NCI-H2227 treated with DMSO at 0.1 percent for 48 hours (cell line): ENCODE measurements around the gene PRKAA1.

Experiments used
- DNase-seq: peaks from one replicate; lab custom pipeline; 2025; lab: John Stamatoyannopoulos, UW

The PRKAA1 gene

DNA sequence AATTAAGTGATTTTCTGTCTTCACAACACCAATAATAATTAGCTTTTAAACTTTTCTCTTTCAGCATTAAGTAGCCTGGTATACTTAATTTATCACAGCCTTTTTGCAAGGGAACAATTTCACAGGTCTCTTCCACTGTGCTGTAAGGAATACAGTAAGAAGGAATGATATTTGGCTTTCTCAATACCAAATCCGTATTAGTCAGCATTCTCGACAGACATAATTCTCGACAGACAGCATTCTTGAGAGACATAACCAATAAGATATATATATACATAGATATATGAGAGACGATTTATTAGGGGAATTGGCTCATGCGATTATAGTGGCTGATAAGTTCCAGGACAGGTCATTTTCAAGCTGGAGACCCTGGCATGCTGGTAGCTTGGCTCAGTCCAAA, 18.0 kb downstream of the PRKAA1 start:
- DNase-seq, result no peak

DNA sequence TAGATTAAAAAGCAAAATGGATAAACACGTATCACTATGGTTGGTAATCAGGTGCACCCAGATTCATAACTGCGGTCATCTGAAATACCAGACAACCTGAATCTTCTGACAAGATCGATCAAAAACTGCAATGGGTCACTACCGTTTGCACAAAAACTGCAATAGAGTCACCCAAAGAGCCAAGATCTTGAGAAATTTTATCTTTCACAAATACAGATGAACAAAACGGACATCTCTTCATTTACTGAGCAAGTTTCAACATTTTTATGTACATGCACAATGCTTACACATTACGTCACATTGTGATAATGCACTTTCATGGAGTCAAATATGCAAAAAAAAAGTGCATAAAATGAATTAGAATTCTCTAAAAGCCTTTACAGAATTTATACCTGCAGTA, 18.6 kb downstream of the PRKAA1 start:
- DNase-seq, result no peak

DNA sequence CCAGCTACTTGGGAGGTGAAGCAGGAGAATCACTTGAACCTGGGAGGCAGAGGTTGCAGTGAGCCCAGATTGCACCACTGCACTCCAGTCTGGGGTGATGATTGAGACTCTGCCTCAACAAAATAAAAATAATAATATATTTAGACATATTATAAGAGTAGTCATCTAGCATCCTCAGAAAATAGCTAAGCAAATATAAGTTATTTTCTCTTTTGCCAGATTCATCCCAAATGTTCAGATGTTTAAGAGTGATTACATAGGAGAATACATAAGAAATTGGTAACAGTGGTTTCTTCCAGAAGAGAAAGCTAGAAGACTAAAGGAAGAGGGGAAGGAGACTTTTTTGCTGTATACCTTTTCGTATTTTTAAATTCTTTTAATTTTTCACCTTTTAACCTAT, 20.0 kb downstream of the PRKAA1 start:
- no peak for DNase-seq

DNA sequence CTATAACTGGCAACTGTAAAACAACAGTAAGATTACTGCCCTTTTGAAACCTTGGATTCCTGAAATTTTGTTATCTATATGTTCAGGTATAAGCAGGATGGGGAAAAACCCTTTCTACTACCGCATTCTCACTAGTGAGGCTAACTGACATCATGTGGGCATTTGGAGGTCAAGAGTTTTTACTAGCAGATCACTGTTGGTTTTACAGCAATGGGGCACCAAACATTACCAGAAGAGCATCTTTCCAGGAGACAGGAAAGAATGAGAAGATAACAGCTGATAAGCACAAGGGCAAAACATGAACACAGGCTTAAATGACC, 21.6 kb downstream of the PRKAA1 start:
- DNase-seq, result no peak

DNA sequence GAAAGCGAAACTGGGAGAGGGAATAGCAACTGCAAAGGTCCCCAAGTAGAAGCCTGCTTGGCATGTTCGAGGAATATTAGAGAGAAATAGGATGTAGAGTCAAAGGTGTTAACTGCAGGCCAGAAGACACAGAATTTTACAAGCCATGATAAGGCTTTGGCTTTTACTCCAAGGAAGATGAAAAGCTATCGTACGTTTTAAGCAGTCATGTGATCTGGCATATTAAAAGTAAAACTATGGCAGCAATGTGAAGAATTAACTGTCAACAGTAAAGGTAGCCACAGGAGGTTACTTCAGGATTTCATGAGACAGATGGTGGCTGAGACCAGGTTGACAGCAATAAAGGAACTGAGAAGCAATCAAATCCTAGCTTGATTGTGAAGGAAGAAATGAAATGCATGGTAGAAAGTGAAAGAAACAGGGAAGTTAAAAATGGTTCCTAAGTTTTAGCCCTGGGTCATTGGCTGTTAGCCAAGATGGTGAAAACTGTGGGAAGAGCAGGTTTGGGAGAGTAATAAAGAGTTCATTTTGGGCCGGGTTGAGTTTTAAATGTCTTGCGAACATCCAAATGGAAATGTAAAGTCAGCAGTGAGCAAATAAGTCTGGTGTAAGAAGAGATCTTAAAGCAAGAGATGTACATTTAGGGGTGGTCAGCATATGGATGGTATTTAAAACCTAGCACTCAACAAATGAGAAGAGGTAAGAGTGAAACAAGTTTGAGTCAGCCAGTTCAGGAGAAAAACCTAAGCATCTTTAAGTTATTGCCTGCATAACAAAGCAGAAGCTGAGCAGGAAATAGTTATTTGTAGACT, 22.1 kb downstream of the PRKAA1 start:
- DNase-seq, result no peak

DNA sequence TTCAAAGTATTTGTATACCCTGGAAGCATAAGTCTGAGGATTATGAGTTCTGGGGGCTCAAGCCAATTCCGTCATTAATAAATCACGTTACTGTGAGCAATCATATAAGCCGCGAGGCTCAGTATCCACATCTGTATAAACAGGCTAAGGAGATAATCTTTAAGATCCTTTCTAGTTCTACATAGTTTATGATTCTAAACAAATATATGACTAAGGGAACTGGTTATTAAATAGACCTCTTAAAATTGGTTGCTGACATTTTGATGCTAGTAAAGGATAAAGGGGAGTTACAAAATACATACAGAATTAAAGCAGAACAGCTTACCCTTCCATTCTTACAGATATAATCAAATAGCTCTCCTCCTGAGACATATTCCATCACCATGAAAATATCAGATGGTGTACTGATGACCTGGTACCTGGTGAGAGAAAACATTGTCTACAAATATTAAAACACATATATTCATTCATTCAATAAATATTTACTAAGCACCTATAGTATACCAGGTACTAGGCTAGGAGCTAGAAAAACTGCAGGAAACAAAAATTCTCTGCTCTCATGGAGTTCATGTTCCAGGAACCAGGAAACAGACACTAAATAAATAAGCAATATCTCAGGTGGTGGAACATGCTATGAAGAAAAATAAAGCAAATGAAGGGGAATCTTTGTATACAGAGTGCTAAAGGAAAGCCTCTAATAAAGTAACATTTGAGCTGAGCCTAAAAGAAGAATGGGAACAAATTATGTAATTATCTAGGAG, 22.9 kb downstream of the PRKAA1 start:
- no peak for DNase-seq

DNA sequence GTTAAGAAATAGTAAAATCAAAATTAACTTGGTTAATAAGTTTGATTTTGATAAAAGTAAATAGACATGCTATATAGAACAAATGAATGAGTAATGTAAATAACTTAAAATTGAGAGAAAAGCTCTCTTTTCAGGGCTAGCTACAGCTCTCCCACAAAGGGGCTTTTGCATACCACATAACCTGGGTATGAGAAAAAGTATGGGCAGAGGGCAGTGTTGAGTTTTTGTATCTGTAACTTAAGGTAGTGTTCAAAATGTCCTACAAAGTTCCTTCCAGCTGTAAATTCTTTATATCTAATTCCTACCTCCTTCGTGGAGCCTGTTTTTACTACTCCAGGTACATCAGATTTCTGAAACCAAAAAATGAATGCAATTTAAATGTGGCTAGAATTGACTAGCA, 23.6 kb downstream of the PRKAA1 start:
- no peak for DNase-seq

DNA sequence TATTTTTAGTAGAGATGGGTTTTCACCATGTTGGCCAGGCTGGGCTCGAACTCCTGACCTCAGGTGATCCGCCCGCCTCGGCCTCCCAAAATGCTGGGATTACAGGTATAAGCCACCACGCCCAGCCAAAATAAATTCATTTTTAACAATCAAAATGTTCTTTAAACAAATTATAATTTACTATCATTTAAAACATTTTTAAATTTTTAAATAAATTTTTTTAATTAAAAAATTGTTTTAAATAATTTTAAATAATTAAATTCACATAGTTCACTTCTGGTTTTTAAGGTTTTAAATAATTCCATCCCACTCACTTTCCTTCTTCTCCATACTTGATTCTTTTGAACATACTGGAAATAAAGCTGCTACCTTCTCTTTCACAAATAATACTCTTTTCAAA, 27.4 kb downstream of the PRKAA1 start:
- no peak for DNase-seq

DNA sequence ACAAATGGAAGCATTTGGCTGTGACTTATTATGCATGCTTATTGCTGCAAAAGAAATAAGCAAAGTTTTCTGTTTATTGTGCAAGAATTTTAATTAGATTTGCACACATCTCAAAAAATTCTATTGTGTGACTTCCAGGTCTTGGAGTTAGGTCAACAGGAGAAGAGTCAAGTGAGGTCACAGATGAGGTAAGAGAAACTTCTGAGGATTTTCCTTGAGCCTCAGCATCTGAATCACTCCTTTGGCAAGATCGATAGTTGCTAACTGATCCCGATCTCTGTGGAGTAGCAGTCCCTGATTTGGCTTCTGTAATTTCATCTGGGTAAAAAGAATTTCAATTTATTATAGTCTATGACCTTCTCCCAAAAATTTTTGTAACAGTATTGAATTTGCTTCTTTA, 35.5 kb downstream of the PRKAA1 start:
- no peak for DNase-seq

DNA sequence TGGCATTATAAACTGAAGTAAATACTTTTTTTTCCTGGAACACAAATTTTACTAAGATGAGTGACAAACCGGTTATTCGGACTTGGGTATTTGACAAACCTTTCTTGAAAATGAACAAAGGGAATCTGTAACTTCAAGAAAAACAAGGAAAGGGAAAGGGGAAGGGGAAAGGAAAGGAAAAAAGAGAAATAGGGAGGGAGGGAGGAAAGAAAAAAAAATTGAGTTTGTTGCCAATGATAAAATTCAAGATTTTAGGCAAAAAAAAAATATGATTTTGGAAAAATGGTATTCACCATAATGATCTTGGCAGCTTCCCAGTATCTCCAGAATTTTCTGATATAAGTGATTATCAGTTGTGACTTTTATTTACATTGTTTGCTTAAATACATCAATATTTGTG, 40.8 kb downstream of the PRKAA1 start:
- no peak for DNase-seq

DNA sequence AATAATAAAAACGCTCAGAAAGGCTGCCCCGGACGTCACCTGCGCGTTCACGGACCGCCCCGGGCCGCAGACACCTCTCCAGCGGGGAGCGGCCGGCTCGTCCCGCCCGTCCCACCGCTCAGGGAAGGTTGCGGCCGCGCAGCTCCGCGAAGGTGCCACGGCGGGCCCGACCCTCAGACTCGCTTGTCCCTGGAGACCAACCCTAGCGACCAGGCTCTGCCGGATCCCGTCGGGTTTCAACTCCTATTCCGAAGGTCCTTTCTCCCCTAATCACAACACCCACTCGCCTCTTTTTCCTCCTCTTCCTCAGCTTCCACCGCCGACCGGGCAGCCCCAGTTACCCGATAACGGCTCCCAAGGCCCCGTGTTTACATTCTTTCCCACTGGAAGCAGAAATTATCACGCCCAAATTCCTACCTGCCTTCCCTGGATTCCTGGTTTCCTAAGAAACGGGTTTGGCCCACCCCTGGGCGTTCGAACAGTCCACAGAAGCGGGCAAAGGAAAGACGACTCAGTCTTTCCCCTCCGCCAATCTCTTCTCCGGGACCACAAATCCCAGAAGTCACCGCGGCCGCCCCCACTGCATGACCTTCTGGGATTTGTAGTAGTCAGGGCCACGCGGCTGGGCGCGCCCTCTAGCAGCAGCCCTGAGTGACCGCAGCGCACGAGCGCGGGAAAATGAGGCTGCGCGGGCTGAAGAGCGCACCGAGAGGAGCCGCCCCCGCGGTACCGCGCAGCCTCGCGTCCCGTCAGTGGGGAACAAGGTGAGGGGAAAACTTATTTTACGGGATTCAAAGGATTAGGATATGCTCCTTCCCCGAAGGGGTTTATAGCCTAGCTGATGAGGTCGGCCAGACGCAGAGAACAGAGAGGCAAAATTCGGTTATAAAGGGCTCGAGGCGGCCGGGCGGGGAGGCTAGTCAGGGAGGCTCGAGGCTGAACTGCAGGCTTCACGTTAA, 42.5 kb downstream of the PRKAA1 start, which contains the start of gene TTC33:
TSS of gene TTC33 (minus strand) at position 555 of the 959 bp plus-strand sequence. CDS start 8,943 bp downstream, outside the sequence.
- DNase-seq, result peak; percentile 94

DNA sequence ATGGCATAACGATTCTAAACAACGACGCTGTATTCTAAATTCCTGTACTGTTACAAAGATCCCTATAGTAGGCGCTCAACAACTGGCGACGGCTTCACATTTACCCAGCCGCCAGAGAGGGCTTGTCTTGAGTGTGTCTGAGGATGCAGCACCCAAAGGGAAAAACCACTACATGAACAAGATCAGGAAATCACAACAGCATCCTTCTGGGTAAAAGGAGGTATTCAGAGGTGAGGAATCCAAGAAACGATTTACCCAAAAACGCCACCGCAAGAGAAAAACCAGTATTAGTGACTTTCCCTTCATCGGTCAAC, 43.1 kb downstream of the PRKAA1 start:
- peak; percentile 87 for DNase-seq

DNA sequence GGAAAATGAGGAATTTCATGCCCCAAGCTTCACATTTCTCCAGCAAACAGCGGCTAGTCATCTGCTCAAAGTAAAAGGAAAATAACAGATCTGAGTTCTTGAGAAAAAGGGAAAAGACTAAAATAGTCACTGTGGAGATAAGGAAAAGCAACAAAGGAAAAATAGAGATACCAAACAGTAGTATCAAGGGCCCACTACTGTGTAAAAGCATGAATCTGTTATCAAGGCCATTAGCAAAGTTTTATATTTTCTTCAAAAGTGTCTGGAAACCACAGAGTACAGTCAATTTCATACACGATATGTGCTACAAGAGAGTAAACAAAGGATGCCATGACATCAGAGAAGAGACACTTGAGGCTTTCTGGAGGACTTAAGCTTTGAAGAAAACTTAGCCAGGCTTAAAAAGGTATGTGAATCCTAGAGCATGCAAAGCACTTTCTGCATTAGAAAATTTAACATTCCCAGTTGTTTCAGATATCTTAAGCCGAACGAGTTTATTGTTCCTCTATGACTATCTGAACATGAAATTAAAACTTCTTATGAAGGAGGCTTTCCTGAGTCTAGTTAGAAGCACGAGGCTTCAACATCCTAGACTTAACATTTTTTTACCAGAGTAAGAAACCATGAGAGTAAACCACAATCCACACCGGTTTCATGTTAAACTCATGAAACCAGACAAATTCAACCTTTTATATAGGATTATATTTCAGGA, 43.6 kb downstream of the PRKAA1 start:
- no peak for DNase-seq

DNA sequence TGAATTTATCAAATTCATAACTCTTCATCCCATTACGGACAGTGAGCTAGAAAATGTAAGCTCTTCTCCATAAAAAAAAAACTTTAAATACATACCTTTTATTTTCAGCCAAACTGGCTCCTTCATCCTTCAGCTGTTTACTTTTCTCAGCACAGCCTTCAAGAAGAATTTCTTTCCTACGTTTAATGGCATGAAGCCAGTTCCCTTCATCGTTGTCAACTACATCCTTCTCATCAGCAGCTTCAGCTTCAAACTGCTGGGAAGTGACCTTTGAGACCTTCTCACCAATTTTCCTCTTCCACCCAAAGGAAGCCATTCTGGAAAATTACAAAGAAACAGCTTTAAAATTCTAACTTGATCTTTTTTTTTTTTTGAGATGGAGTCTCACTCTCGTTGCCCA, 51.5 kb downstream of the PRKAA1 start:
- peak; percentile 16 for DNase-seq

DNA sequence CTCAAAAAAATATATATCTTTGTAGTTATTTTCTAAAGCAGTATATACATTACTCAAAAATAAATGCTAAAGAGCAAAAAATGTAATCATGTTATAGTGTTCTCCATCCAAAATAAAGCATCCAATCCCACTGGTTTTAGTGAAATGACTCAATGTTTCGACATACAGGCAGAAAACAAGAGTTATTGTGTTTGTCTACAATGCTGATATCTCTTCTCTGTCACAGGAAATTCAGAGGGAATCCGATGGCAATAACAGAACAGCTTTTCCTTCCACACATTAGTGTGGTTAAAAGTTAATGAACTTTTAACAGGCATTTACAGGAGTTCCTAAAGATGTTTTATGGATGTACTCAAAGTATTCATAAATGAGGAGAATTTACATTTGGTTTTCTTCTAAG, 54.4 kb downstream of the PRKAA1 start:
- no peak for DNase-seq

DNA sequence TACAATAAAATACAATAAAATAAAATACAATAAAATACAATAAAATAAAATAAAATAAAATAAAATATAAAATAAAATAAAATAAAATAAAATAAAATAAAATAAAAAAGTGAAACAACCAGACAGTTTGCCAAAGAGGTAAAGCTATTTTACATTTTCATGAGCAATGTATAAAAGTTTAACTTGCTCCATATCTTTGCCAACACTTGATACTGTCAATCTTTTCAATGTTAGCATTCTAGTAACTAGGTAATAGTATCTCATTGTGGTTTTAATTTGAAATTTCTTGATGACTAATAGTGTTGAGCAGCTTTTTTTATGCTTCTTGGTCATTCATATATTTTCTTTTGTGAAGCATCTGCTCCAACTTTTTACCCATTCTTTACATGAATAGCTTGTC, 59.7 kb downstream of the PRKAA1 start:
- no peak for DNase-seq

DNA sequence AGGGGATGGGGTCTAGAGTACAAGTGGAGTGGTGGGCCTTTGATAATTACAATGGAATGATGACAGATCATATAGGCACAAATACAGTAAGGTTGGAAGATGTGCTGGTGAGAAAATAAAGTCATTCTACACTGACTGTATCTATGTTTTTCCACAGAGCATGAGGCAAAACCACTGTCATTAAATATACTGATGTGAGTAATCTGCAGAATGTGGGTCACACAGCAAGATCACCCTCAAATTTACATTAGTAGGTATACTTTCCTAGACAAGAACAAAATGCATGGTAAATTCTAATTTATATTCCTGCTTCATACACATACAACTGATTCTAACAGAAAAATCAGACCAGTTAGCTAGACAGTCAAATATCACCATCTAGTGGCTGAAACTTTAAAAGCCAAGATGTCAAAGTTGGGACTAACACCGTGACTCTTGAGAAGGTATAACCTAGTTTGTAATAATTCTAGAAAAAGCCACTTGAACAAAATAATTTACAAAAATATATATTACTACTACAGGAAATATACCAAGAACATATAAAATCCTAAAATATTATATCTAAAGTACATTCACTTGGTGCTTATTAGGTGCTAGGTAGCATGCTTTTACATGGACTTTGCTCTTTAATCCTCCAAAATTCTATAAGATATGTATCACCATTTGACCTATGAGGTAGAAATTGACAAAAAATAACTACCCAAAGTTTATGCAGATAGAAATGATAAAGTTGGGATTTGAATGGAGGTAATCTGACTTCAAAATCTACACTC, 61.9 kb downstream of the PRKAA1 start:
- peak; percentile 48 for DNase-seq

DNA sequence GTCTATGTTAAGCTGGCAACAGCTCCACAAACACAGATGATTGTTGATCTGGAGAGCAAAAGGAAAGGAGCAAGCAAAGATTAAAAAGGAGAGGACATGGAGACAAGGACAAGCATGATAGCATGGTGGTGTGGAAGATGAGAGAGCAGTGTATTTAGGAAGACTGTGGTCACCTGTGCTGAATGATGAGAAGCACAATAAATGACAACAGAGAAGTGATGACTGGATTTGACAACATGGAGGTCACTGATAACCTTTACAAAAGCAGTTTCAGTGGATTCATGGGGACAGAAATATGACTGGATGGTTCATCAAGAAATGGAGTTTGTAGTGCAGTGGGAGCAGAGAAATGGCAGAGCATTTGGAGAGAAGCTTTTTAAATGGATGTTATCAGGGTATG, 62.6 kb downstream of the PRKAA1 start:
- no peak for DNase-seq

DNA sequence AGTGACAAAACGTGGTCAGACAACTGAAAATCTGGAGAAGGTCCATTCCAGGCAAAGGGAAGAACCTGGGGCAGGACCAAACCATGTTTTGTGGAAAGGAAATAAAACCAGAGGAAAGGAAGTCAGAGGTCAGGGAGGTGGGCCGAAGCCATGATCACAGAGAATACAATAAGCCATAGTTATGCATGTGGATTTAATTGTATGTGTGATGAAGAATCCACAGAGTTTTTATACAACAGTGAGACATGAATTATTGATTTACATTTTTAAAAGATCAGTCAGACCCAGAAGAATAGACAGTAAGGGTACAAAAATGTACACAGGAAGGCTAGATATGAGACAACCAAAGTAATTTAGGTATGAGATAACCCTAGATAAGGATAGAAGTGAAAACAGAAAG, 63.2 kb downstream of the PRKAA1 start:
- no peak for DNase-seq

DNA sequence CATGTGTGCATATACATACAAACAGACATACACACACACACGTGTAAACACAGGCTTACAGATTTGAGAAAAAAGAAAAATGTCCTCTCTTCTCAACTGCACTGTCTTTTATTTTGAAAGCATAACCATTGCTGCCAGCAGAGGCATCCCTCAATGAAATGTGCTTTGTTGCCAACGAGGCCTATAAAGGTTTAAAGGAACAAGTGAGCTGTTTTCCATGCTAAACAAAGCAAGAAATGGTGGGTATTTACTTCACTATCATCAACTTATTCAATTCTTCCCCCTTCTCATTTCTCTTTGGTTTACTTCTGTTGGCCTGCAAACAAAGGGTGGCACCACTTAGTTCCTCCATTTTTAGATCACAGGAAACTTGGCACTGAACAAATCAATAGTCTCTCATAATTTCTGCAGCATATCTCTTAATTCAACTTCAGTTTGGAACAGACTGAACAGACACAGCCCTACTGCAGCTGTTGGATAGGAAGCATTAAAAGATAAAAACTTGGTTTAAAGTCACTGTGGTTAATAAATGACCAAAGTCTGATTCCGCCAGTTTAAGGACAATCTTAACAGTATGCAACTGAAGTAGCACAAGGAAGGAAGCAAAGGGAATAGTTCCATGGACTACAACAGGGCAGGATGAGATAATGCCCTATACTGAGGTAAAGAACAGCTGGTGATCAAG, 64.2 kb downstream of the PRKAA1 start:
- DNase-seq, result no peak

DNA sequence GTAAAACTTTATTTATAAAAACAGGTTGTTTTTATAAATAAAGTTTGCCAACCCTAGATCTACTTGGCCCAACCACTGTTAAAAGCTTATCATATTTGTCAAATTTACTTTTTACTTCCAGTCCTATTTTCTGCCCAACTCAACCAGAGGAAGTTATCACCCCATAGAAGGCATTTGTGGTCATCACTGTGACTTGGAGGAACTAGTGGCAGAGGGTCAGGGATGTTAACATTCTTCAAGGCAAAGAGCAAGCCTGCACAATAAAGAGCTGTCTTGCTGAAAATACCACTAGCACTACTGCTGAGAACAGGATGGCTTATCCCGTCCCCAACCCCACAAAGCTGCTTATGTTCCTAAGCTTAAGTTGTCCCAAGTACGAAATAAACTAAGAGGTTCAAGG, 64.7 kb downstream of the PRKAA1 start:
- no peak for DNase-seq
